Mesothelial cell of epicardium (in vitro differentiated cells): ENCODE measurements around the gene INO80. TPM values are rescaled to one million over a fixed set of nuclear protein-coding genes. Genes with fewer than 3 reads are reported as not detected.

Experiments used
- DNase-seq, 2 experiments: peaks; one replicate each; pipeline ENCODE4 v3.0.0; 2021; ENCODE audit warnings: low spot score in 2 of 2; ENCODE audit not compliant: unreplicated experiment in 2 of 2
- H3K27ac Mint-ChIP-seq: 2 replicates; pipeline ENCODE4 v1.8.0; 2021; ENCODE audit warnings: mixed read lengths
- H3K27me3 Mint-ChIP-seq: 2 replicates; pipeline ENCODE4 v1.8.0; 2021; ENCODE audit warnings: low read depth, mixed read lengths
- H3K36me3 Mint-ChIP-seq: 2 replicates; pipeline ENCODE4 v1.8.0; 2021; ENCODE audit warnings: mixed read lengths
- H3K4me1 Mint-ChIP-seq: 2 replicates; pipeline ENCODE4 v1.8.0; 2021; ENCODE audit warnings: mixed read lengths
- H3K4me3 Mint-ChIP-seq: 2 replicates; pipeline ENCODE4 v1.8.0; 2021; ENCODE audit warnings: mild to moderate bottlenecking, moderate library complexity, mixed read lengths
- H3K9me3 Mint-ChIP-seq: 2 replicates; pipeline ENCODE4 v1.8.0; 2021; ENCODE audit warnings: mixed read lengths
- total RNA-seq: library from RNA; stranded (reverse); gene quantifications from 3 replicates; pipeline ENCODE4 v1.2.1, GENCODE V29; 2021
- TF ChIP-seq, protein P1 (sequence below): fragments of 200-600 bp; sonication (generic); IDR thresholded peaks from one replicate; pipeline ENCODE4 v1.5.0; 2021; ENCODE audit warnings: antibody characterized with exemption; ENCODE audit not compliant: unreplicated experiment

Gene INO80
- total RNA-seq, 1 donor from 2014 or later = 23.7 TPM

DNA sequence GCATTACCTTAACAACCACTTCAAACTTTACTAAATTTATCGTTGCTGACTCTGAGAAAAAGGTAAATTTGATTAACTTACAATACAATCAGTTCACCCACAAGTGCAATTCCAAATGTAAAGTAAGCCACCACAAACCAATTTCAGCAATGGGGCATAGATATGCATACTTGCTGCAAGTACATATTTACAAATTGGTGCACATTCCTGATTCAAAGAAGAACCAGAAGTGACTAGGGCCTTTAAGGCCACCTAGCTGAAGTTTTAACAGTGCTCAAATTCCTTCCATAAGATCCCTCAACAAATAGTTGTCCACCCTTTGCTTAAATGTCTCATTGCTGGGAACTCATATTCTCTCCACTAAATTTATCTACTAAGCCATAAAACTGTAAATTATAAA, 67.2 kb downstream of the INO80 start:
- Mint-ChIP-seq H3K27ac (no peak overlapping the region), H3K9me3 (no peaks in the 10 kb centered on the region), H3K36me3 (peaks cover 38% of the 10 kb centered on the region), H3K4me3 (no peak overlapping the region), H3K27me3 (no peaks in the 10 kb centered on the region), H3K4me1 (no peaks in the 10 kb centered on the region)
- TF ChIP-seq, protein P1, sequence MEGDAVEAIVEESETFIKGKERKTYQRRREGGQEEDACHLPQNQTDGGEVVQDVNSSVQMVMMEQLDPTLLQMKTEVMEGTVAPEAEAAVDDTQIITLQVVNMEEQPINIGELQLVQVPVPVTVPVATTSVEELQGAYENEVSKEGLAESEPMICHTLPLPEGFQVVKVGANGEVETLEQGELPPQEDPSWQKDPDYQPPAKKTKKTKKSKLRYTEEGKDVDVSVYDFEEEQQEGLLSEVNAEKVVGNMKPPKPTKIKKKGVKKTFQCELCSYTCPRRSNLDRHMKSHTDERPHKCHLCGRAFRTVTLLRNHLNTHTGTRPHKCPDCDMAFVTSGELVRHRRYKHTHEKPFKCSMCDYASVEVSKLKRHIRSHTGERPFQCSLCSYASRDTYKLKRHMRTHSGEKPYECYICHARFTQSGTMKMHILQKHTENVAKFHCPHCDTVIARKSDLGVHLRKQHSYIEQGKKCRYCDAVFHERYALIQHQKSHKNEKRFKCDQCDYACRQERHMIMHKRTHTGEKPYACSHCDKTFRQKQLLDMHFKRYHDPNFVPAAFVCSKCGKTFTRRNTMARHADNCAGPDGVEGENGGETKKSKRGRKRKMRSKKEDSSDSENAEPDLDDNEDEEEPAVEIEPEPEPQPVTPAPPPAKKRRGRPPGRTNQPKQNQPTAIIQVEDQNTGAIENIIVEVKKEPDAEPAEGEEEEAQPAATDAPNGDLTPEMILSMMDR = no peak
- DNase-seq = no peak

DNA sequence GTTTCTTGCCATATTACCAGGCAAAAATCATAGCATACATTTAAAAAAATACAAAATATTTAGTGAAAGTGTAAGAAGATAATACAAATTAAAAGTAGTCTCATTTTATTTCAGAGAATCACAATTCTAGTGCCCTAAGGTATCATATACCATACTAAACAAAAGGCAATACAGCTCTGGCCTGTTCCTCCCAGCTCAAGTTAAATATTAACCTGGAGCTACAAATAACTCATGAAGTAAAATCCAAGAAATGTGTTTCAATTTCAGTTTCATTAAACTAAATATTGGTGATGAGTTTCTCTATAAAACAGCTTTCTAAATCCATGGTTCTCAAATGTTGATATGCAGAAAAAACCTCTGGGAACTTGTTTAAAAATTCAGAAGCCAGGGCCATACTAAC, 67.7 kb downstream of the INO80 start:
- H3K4me3 Mint-ChIP-seq = no peak overlapping the region
- DNase-seq = no peak
- H3K9me3 Mint-ChIP-seq = no peaks in the 10 kb centered on the region
- no peak overlapping the region for H3K27ac Mint-ChIP-seq
- peaks cover 34% of the 10 kb centered on the region for H3K36me3 Mint-ChIP-seq
- H3K27me3 Mint-ChIP-seq = no peaks in the 10 kb centered on the region
- H3K4me1 Mint-ChIP-seq = no peaks in the 10 kb centered on the region
- TF ChIP-seq, protein P1 = no peak

DNA sequence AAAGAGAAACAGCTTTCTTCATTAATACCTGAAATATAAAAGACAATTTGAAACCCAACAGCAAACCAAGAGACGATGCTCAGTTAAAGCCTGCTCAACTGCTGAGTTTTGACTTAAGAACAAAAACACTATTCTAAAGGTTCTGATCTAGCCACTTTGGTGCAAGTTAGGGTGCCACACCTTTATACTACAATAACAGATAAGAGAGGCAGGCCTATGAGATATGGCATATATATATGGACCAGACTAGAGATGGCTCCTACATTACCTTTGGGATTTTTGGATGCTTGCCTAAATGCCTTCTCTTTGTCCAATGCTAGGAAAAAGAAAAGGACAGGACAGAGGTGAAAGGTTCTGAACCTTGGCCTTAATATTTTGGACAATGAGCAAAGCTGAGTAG, 68.6 kb downstream of the INO80 start:
- Mint-ChIP-seq H3K4me3 (no peak overlapping the region), H3K27ac (no peak overlapping the region), H3K36me3 (peaks cover 39% of the 10 kb centered on the region), H3K9me3 (no peaks in the 10 kb centered on the region), H3K27me3 (no peaks in the 10 kb centered on the region), H3K4me1 (no peaks in the 10 kb centered on the region)
- TF ChIP-seq, protein P1 = no peak
- no peak for DNase-seq

DNA sequence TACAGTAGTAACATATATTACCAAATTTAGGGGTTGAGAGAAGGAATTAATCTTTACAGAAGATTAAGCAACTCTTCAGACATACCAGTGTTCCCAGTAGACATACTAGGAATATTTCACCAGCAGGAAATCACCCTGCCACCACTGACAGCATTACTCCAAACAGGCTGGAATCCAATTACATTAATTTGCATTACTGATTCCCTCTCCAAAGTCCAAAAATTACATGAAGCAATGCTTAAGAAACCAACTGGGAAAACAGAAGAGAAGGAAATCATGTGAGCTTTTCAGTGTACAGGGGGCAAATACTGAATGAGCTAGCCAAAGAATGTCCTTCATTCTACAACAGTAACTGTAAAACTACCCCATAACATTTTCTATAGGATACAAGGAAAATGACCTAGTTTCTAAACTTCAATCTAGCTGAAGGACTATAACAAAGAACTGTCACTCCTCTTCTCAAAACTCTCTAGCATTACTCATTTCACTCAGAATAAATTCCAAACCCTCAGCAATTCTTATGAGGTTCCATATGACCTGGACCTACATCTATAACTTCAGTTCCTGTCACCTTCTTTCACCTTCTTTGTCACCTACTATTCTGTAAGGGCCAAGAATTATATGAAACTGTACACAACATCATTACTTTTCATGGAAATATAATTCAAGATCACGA, 72.7 kb downstream of the INO80 start:
- TF ChIP-seq, protein P1 = no peak
- Mint-ChIP-seq H3K4me1 (no peaks in the 10 kb centered on the region), H3K27ac (peak overlapping the region; percentile 4), H3K9me3 (no peaks in the 10 kb centered on the region), H3K27me3 (no peaks in the 10 kb centered on the region), H3K36me3 (peaks cover 41% of the 10 kb centered on the region), H3K4me3 (no peak overlapping the region)
- DNase-seq = no peak

DNA sequence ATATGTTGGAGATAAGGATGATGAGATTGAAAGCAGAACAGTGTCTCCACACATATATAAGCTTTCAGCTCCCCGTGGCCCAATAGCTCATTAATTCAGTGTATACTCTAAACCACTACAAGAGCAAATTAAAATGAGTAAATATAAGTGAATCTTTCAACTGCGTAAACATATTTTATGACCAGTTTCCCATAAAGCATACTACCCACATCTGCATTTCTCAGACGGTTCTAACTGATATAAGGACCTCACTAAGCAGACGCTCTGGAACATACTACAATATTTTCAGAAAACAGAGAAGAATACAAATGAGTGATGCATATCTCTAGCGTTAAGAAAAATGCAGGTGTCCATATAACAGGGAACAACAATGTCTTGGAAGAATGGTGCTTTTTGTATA, 73.2 kb downstream of the INO80 start:
- H3K4me3 Mint-ChIP-seq = no peak overlapping the region
- H3K4me1 Mint-ChIP-seq = no peaks in the 10 kb centered on the region
- H3K27me3 Mint-ChIP-seq = no peaks in the 10 kb centered on the region
- DNase-seq = no peak
- TF ChIP-seq, protein P1 = no peak
- no peak overlapping the region for H3K27ac Mint-ChIP-seq
- H3K9me3 Mint-ChIP-seq = no peaks in the 10 kb centered on the region
- peaks cover 44% of the 10 kb centered on the region for H3K36me3 Mint-ChIP-seq
